RWPE2 (cell line): ENCODE results near the gene SLC16A8.
"Not testable (repeated sequence)": the region's sequence is repeated elsewhere in the genome, so short reads cannot be mapped to it uniquely, and the experiment has no call there.

Source experiments
- ATAC-seq: fragments of 200-7000 bp; cut with Tn5 transposase; 3 replicates; pipeline ENCODE4 v1.9.1; 2021; ENCODE audit warnings: low read depth
- DNase-seq: peaks from one replicate; pipeline ENCODE4 v3.0.0-alpha.2; 2020; ENCODE audit warnings: low spot score
- H3K27ac ChIP-seq: fragments of 450-650 bp; 2 replicates; pipeline ENCODE4 v1.5.1; 2017; ENCODE audit warnings: mild to moderate bottlenecking; ENCODE audit not compliant: poor library complexity, severe bottlenecking
- H3K27me3 ChIP-seq: fragments of 250-450 bp; sonication (Bioruptor Pico); 2 replicates; pipeline ENCODE4 v1.5.1; 2021; ENCODE audit warnings: mild to moderate bottlenecking, moderate library complexity; ENCODE audit not compliant: insufficient read depth, poor library complexity, severe bottlenecking
- H3K36me3 ChIP-seq: fragments of 250-450 bp; sonication (Bioruptor Pico); 2 replicates; pipeline ENCODE4 v1.5.1; 2020; ENCODE audit warnings: low read depth, mild to moderate bottlenecking, moderate library complexity
- H3K4me1 ChIP-seq: fragments of 250-450 bp; sonication (Bioruptor Pico); 2 replicates; pipeline ENCODE4 v1.5.1; 2021; ENCODE audit warnings: mild to moderate bottlenecking, moderate library complexity; ENCODE audit not compliant: insufficient read depth, poor library complexity, severe bottlenecking
- H3K4me3 ChIP-seq: fragments of 250-450 bp; sonication (Bioruptor Pico); 2 replicates; pipeline ENCODE4 v1.5.1; 2021; ENCODE audit warnings: mild to moderate bottlenecking, moderate library complexity; ENCODE audit not compliant: severe bottlenecking
- H3K9me3 ChIP-seq: fragments of 250-450 bp; sonication (Bioruptor Pico); 2 replicates; pipeline ENCODE4 v1.5.1; 2021; ENCODE audit warnings: mild to moderate bottlenecking, moderate library complexity; ENCODE audit not compliant: severe bottlenecking
- CTCF ChIP-seq: fragments of 450-650 bp; IDR thresholded peaks from one replicate; pipeline ENCODE4 v1.5.1; 2017; ENCODE audit warnings: mild to moderate bottlenecking, moderate library complexity; ENCODE audit not compliant: poor library complexity, severe bottlenecking

Gene SLC16A8

GRCh38 chr22:38041760-38042487 lies 42.1 kb downstream of the SLC16A8 start:
- ATAC-seq (no peak), DNase-seq (no peak)
- no peak for TF ChIP-seq CTCF
- H3K4me3 ChIP-seq = no peak overlapping the region
- no peak overlapping the region for H3K27ac ChIP-seq
- H3K4me1 ChIP-seq = no peaks in the 10 kb centered on the region
- H3K27me3 ChIP-seq = no peaks in the 10 kb centered on the region
- H3K9me3 ChIP-seq = no peaks in the 10 kb centered on the region
- H3K36me3 ChIP-seq = no peaks in the 10 kb centered on the region

GRCh38 chr22:38040953-38041759 lies 42.8 kb downstream of the SLC16A8 start:
- H3K4me1 ChIP-seq = no peaks in the 10 kb centered on the region
- TF ChIP-seq CTCF = no peak
- no peaks in the 10 kb centered on the region for H3K9me3 ChIP-seq
- no peak overlapping the region for H3K27ac ChIP-seq
- DNase-seq (no peak), ATAC-seq (no peak)
- no peak overlapping the region for H3K4me3 ChIP-seq
- H3K27me3 ChIP-seq = no peaks in the 10 kb centered on the region
- H3K36me3 ChIP-seq = no peaks in the 10 kb centered on the region

GRCh38 chr22:38038890-38039812 lies 44.8 kb downstream of the SLC16A8 start:
- no peaks in the 10 kb centered on the region for H3K36me3 ChIP-seq
- H3K4me1 ChIP-seq = peaks cover 3% of the 10 kb centered on the region
- TF ChIP-seq CTCF = no peak
- no peaks in the 10 kb centered on the region for H3K27me3 ChIP-seq
- ATAC-seq = no peak
- H3K4me3 ChIP-seq = no peak overlapping the region
- H3K27ac ChIP-seq = no peak overlapping the region
- DNase-seq = no peak
- H3K9me3 ChIP-seq = no peaks in the 10 kb centered on the region

- ATAC-seq = no peak
- peaks cover 4% of the 10 kb centered on the region for H3K4me1 ChIP-seq
Observed at GRCh38 chr22:38038426-38038825, 45.6 kb downstream of the SLC16A8 start.

GRCh38 chr22:38037367-38038150 lies 46.4 kb downstream of the SLC16A8 start:
- not testable (repeated sequence) for DNase-seq, H3K4me1 ChIP-seq, ATAC-seq, H3K27ac ChIP-seq, H3K36me3 ChIP-seq, H3K4me3 ChIP-seq, H3K27me3 ChIP-seq, H3K9me3 ChIP-seq

More at GRCh38 chr22:38038426-38038825, 45.6 kb downstream of the SLC16A8 start:
- H3K27ac ChIP-seq = no peak overlapping the region
- DNase-seq = no peak
- no peaks in the 10 kb centered on the region for H3K27me3 ChIP-seq
- no peak overlapping the region for H3K4me3 ChIP-seq
- no peak for TF ChIP-seq CTCF
- H3K9me3 ChIP-seq = no peaks in the 10 kb centered on the region
- H3K36me3 ChIP-seq = no peaks in the 10 kb centered on the region
